Duodenal mucosa (tissue), 2 donors: ENCODE data around the gene CLASP1.
"Not testable (repeated sequence)": the region's sequence is repeated elsewhere in the genome, so short reads cannot be mapped to it uniquely, and the experiment has no call there.

ENCODE experiments used
- H3K27ac ChIP-seq: one replicate; pipeline ENCODE4 v1.7.0; 2013; ENCODE audit warnings: low read depth, low read length
- H3K27me3 ChIP-seq, 2 donors: one replicate each; pipeline ENCODE4 v1.7.0; 2013; ENCODE audit warnings: low read length in 2 of 2, control low read depth in 1 of 2; ENCODE audit not compliant: insufficient read depth in 2 of 2, control insufficient read depth in 1 of 2
- H3K36me3 ChIP-seq, 2 donors: one replicate each; pipeline ENCODE4 v1.7.0; 2013; ENCODE audit warnings: low read length in 2 of 2, control low read depth in 1 of 2; ENCODE audit not compliant: insufficient read depth in 2 of 2, control insufficient read depth in 1 of 2
- H3K4me1 ChIP-seq, 2 donors: one replicate each; pipeline ENCODE4 v1.7.0; 2013; ENCODE audit warnings: low read length in 2 of 2, control low read depth in 1 of 2; ENCODE audit not compliant: insufficient read depth in 2 of 2, control insufficient read depth in 1 of 2
- H3K4me3 ChIP-seq, 2 donors: one replicate each; pipeline ENCODE4 v1.7.0; 2013; ENCODE audit warnings: low read length in 2 of 2, low read depth in 1 of 2
- H3K9ac ChIP-seq, 2 donors: one replicate each; pipeline ENCODE4 v1.7.0; 2013; ENCODE audit warnings: low read length in 2 of 2, low read depth in 1 of 2
- H3K9me3 ChIP-seq, 2 donors: one replicate each; pipeline ENCODE4 v1.7.0; 2013; ENCODE audit warnings: low read length in 2 of 2, control low read depth in 1 of 2; ENCODE audit not compliant: control insufficient read depth in 1 of 2

CLASP1 gene

GRCh38 chr2:121644715-121645114 lies 4.5 kb downstream of the CLASP1 start:
- no peak overlapping the region for H3K27ac ChIP-seq
- no peaks in the 10 kb centered on the region for H3K9me3 ChIP-seq
- H3K4me1 ChIP-seq, result peaks cover 5 to 8% of the 10 kb centered on the region in 2 donors
- H3K4me3 ChIP-seq, result no peak overlapping the region
- H3K36me3 ChIP-seq, result no peaks in the 10 kb centered on the region
- no peaks in the 10 kb centered on the region for H3K27me3 ChIP-seq
- no peak overlapping the region for H3K9ac ChIP-seq

- H3K36me3 ChIP-seq, result no peaks in the 10 kb centered on the region
- no peak overlapping the region for H3K4me3 ChIP-seq
- no peaks in the 10 kb centered on the region for H3K27me3 ChIP-seq
- no peak overlapping the region for H3K27ac ChIP-seq
- peaks cover 5 to 8% of the 10 kb centered on the region in 2 donors for H3K4me1 ChIP-seq
- H3K9me3 ChIP-seq, result no peaks in the 10 kb centered on the region
- H3K9ac ChIP-seq, result no peak overlapping the region
Measured at GRCh38 chr2:121643877-121644276, 5.4 kb downstream of the CLASP1 start.

GRCh38 chr2:121640380-121641316 lies 8.6 kb downstream of the CLASP1 start:
- Histone ChIP-seq H3K9me3 (no peaks in the 10 kb centered on the region), H3K4me1 (no peaks in the 10 kb centered on the region), H3K4me3 (no peak overlapping the region), H3K9ac (no peak overlapping the region), H3K27me3 (no peaks in the 10 kb centered on the region), H3K27ac (no peak overlapping the region), H3K36me3 (no peaks in the 10 kb centered on the region)

- H3K27ac ChIP-seq, H3K9ac ChIP-seq, H3K9me3 ChIP-seq, H3K27me3 ChIP-seq, H3K36me3 ChIP-seq, H3K4me3 ChIP-seq, H3K4me1 ChIP-seq: not testable (repeated sequence)
Measured at GRCh38 chr2:121639846-121640245, 9.4 kb downstream of the CLASP1 start.

- no peaks in the 10 kb centered on the region for H3K9me3 ChIP-seq
- no peaks in the 10 kb centered on the region for H3K27me3 ChIP-seq
- H3K4me3 ChIP-seq, result no peak overlapping the region
- H3K36me3 ChIP-seq, result no peaks in the 10 kb centered on the region
- no peak overlapping the region for H3K9ac ChIP-seq
- peaks cover 0 to 3% of the 10 kb centered on the region in 2 donors for H3K4me1 ChIP-seq
- H3K27ac ChIP-seq, result no peak overlapping the region
Measured at GRCh38 chr2:121638333-121638732, 10.9 kb downstream of the CLASP1 start.

- H3K9ac ChIP-seq, result no peak overlapping the region
- H3K27me3 ChIP-seq, result no peaks in the 10 kb centered on the region
- peaks cover 0 to 3% of the 10 kb centered on the region in 2 donors for H3K4me1 ChIP-seq
- H3K27ac ChIP-seq, result no peak overlapping the region
- no peaks in the 10 kb centered on the region for H3K36me3 ChIP-seq
- H3K4me3 ChIP-seq, result no peak overlapping the region
- H3K9me3 ChIP-seq, result no peaks in the 10 kb centered on the region
Measured at GRCh38 chr2:121635371-121635770, 13.9 kb downstream of the CLASP1 start.

- Histone ChIP-seq H3K4me3 (no peak overlapping the region), H3K27me3 (no peaks in the 10 kb centered on the region), H3K27ac (no peak overlapping the region), H3K9ac (no peak overlapping the region), H3K36me3 (no peaks in the 10 kb centered on the region), H3K9me3 (no peaks in the 10 kb centered on the region), H3K4me1 (peaks cover 0 to 3% of the 10 kb centered on the region in 2 donors)
Measured at GRCh38 chr2:121634354-121635307, 14.6 kb downstream of the CLASP1 start.

GRCh38 chr2:121633463-121633862 lies 15.8 kb downstream of the CLASP1 start:
- H3K36me3 ChIP-seq, result no peaks in the 10 kb centered on the region
- no peak overlapping the region for H3K9ac ChIP-seq
- H3K27ac ChIP-seq, result no peak overlapping the region
- no peaks in the 10 kb centered on the region for H3K9me3 ChIP-seq
- H3K4me1 ChIP-seq, result peaks cover 0 to 3% of the 10 kb centered on the region in 2 donors
- no peak overlapping the region for H3K4me3 ChIP-seq
- no peaks in the 10 kb centered on the region for H3K27me3 ChIP-seq

GRCh38 chr2:121627525-121628050 lies 21.7 kb downstream of the CLASP1 start:
- Histone ChIP-seq H3K27me3 (no peaks in the 10 kb centered on the region), H3K9me3 (no peaks in the 10 kb centered on the region), H3K36me3 (no peaks in the 10 kb centered on the region), H3K27ac (no peak overlapping the region), H3K4me3 (no peak overlapping the region), H3K4me1 (no peaks in the 10 kb centered on the region), H3K9ac (no peak overlapping the region)
